Activated naive CD4-positive, alpha-beta T cell treated with anti-CD3 and anti-CD28 coated beads, Interleukin-2, amount 10 ng/mL, durations not matched to agents 7 days and 5 days (primary cell): ENCODE data around the gene LUM.
"Not testable (repeated sequence)": the region's sequence is repeated elsewhere in the genome, so short reads cannot be mapped to it uniquely, and the experiment has no call there.

Experiments used
- CTCF ChIA-PET: fragments of 350-600 bp; sonication (Branson Sonifier 250); formaldehyde crosslinking; loops from one replicate; lab custom pipeline; 2021; ENCODE audit warnings: antibody characterized with exemption; lab: Charles Lee
- DNase-seq: peaks from one replicate; pipeline ENCODE4 v3.0.0-alpha.2; 2020
- H3K27ac Mint-ChIP-seq: one replicate; pipeline ENCODE4 v1.8.0; 2021; ENCODE audit warnings: mild to moderate bottlenecking, moderate library complexity, mixed read lengths
- H3K27me3 Mint-ChIP-seq: one replicate; pipeline ENCODE4 v1.8.0; 2021; ENCODE audit warnings: mild to moderate bottlenecking, mixed read lengths
- H3K36me3 Mint-ChIP-seq: one replicate; pipeline ENCODE4 v1.8.0; 2021; ENCODE audit warnings: mixed read lengths
- H3K4me1 Mint-ChIP-seq: one replicate; pipeline ENCODE4 v1.8.0; 2021; ENCODE audit warnings: mixed read lengths
- H3K4me3 Mint-ChIP-seq: one replicate; pipeline ENCODE4 v1.8.0; 2021; ENCODE audit warnings: mild to moderate bottlenecking, moderate library complexity, mixed read lengths
- H3K9me3 Mint-ChIP-seq: one replicate; pipeline ENCODE4 v1.8.0; 2021; ENCODE audit warnings: mixed read lengths

Gene LUM

GRCh38 chr12:91100906-91101305, 10.4 kb downstream of the LUM start:
- H3K4me1 Mint-ChIP-seq: no peaks in the 10 kb centered on the region

GRCh38 chr12:91099836-91100235, 11.5 kb downstream of the LUM start:
- H3K4me3 Mint-ChIP-seq: no peak overlapping the region
- no peak for DNase-seq
- CTCF ChIA-PET: interaction anchor here (1.6 kb wide), 1 partner anchor 9 kb away, joined by 4 read pairs; no protein-coding TSS in a partner anchor
- no peaks in the 10 kb centered on the region for H3K9me3 Mint-ChIP-seq
- no peaks in the 10 kb centered on the region for H3K27me3 Mint-ChIP-seq
- H3K4me1 Mint-ChIP-seq: no peaks in the 10 kb centered on the region
- H3K36me3 Mint-ChIP-seq: no peaks in the 10 kb centered on the region
- no peak overlapping the region for H3K27ac Mint-ChIP-seq

More at GRCh38 chr12:91100906-91101305, 10.4 kb downstream of the LUM start:
- Mint-ChIP-seq H3K27me3 (no peaks in the 10 kb centered on the region), H3K36me3 (no peaks in the 10 kb centered on the region), H3K27ac (no peak overlapping the region), H3K4me3 (no peak overlapping the region), H3K9me3 (no peaks in the 10 kb centered on the region)
- DNase-seq: no peak
- CTCF ChIA-PET: interaction anchor here (1.0 kb wide), 1 partner anchor 8 kb away, joined by 4 read pairs; no protein-coding TSS in a partner anchor

- Mint-ChIP-seq H3K4me3 (no peak overlapping the region), H3K4me1 (no peaks in the 10 kb centered on the region), H3K36me3 (no peaks in the 10 kb centered on the region), H3K27ac (no peak overlapping the region), H3K9me3 (no peaks in the 10 kb centered on the region), H3K27me3 (no peaks in the 10 kb centered on the region)
- CTCF ChIA-PET: interaction anchor here (0.6 to 1.6 kb wide), 2 partner anchors 9 to 18 kb away, joined by 3 to 4 read pairs; no protein-coding TSS in a partner anchor
- no peak for DNase-seq
Measured at GRCh38 chr12:91099341-91099740, 12.0 kb downstream of the LUM start.

- DNase-seq: no peak
- Mint-ChIP-seq H3K4me3 (no peak overlapping the region), H3K4me1 (no peaks in the 10 kb centered on the region), H3K36me3 (no peaks in the 10 kb centered on the region), H3K27ac (no peak overlapping the region), H3K9me3 (no peaks in the 10 kb centered on the region), H3K27me3 (no peaks in the 10 kb centered on the region)
- CTCF ChIA-PET: interaction anchor here (0.6 to 1.6 kb wide), 2 partner anchors 10 to 18 kb away, joined by 3 to 4 read pairs; no protein-coding TSS in a partner anchor
Measured at GRCh38 chr12:91098941-91099340, 12.4 kb downstream of the LUM start.

- Mint-ChIP-seq H3K9me3 (no peaks in the 10 kb centered on the region), H3K27ac (no peak overlapping the region), H3K27me3 (no peaks in the 10 kb centered on the region), H3K36me3 (no peaks in the 10 kb centered on the region), H3K4me3 (no peak overlapping the region), H3K4me1 (no peaks in the 10 kb centered on the region)
- CTCF ChIA-PET: interaction anchor here (1.6 kb wide), 1 partner anchor 10 kb away, joined by 4 read pairs; no protein-coding TSS in a partner anchor
- DNase-seq: no peak
Measured at GRCh38 chr12:91098461-91098860, 12.8 kb downstream of the LUM start.

GRCh38 chr12:91094957-91095356, 16.3 kb downstream of the LUM start:
- CTCF ChIA-PET: interaction anchor here (1.2 kb wide), 1 partner anchor 14 kb away, joined by 4 read pairs; no protein-coding TSS in a partner anchor
- Mint-ChIP-seq H3K4me3 (no peak overlapping the region), H3K27ac (no peak overlapping the region), H3K27me3 (no peaks in the 10 kb centered on the region), H3K4me1 (no peaks in the 10 kb centered on the region), H3K36me3 (no peaks in the 10 kb centered on the region), H3K9me3 (peaks cover 10% of the 10 kb centered on the region)
- DNase-seq: no peak

GRCh38 chr12:91094032-91094662, 17.1 kb downstream of the LUM start:
- Mint-ChIP-seq H3K27me3 (no peaks in the 10 kb centered on the region), H3K4me3 (no peak overlapping the region), H3K4me1 (no peaks in the 10 kb centered on the region), H3K9me3 (peaks cover 16% of the 10 kb centered on the region), H3K27ac (no peak overlapping the region), H3K36me3 (no peaks in the 10 kb centered on the region)
- CTCF ChIA-PET: interaction anchor here (1.2 kb wide), 1 partner anchor 15 kb away, joined by 4 read pairs; no protein-coding TSS in a partner anchor
- no peak for DNase-seq

- H3K4me1 Mint-ChIP-seq: no peaks in the 10 kb centered on the region
- no peaks in the 10 kb centered on the region for H3K36me3 Mint-ChIP-seq
- CTCF ChIA-PET: no interaction called here
- H3K27ac Mint-ChIP-seq: no peak overlapping the region
- peaks cover 20% of the 10 kb centered on the region for H3K9me3 Mint-ChIP-seq
- no peak overlapping the region for H3K4me3 Mint-ChIP-seq
- no peaks in the 10 kb centered on the region for H3K27me3 Mint-ChIP-seq
- no peak for DNase-seq
Measured at GRCh38 chr12:91093341-91093740, 18.0 kb downstream of the LUM start.

- no peaks in the 10 kb centered on the region for H3K36me3 Mint-ChIP-seq
- no peak overlapping the region for H3K4me3 Mint-ChIP-seq
- no peak for DNase-seq
- peaks cover 20% of the 10 kb centered on the region for H3K9me3 Mint-ChIP-seq
- no peaks in the 10 kb centered on the region for H3K4me1 Mint-ChIP-seq
- CTCF ChIA-PET: no interaction called here
- no peak overlapping the region for H3K27ac Mint-ChIP-seq
- H3K27me3 Mint-ChIP-seq: no peaks in the 10 kb centered on the region
Measured at GRCh38 chr12:91091916-91092715, 19.2 kb downstream of the LUM start.

GRCh38 chr12:91089953-91090352, 21.3 kb downstream of the LUM start:
- peaks cover 20% of the 10 kb centered on the region for H3K9me3 Mint-ChIP-seq
- H3K36me3 Mint-ChIP-seq, DNase-seq, H3K4me1 Mint-ChIP-seq, H3K4me3 Mint-ChIP-seq, CTCF ChIA-PET, H3K27ac Mint-ChIP-seq, H3K27me3 Mint-ChIP-seq: not testable (repeated sequence)

- no peak overlapping the region for H3K27ac Mint-ChIP-seq
- H3K4me1 Mint-ChIP-seq: no peaks in the 10 kb centered on the region
- DNase-seq: no peak
- CTCF ChIA-PET: no interaction called here
- H3K27me3 Mint-ChIP-seq: peaks cover 4% of the 10 kb centered on the region
- H3K4me3 Mint-ChIP-seq: no peak overlapping the region
- H3K36me3 Mint-ChIP-seq: no peaks in the 10 kb centered on the region
- H3K9me3 Mint-ChIP-seq: no peaks in the 10 kb centered on the region
Measured at GRCh38 chr12:91080041-91080440, 31.3 kb downstream of the LUM start.

- H3K36me3 Mint-ChIP-seq: no peaks in the 10 kb centered on the region
- H3K27me3 Mint-ChIP-seq: peaks cover 4% of the 10 kb centered on the region
- no peaks in the 10 kb centered on the region for H3K4me1 Mint-ChIP-seq
- no peak overlapping the region for H3K4me3 Mint-ChIP-seq
- H3K9me3 Mint-ChIP-seq: no peaks in the 10 kb centered on the region
- H3K27ac Mint-ChIP-seq: no peak overlapping the region
- DNase-seq: no peak
- CTCF ChIA-PET: no interaction called here
Measured at GRCh38 chr12:91078501-91078900, 32.8 kb downstream of the LUM start.

GRCh38 chr12:91077228-91077954, 33.9 kb downstream of the LUM start:
- no peaks in the 10 kb centered on the region for H3K9me3 Mint-ChIP-seq
- H3K4me3 Mint-ChIP-seq: no peak overlapping the region
- peaks cover 4% of the 10 kb centered on the region for H3K27me3 Mint-ChIP-seq
- H3K4me1 Mint-ChIP-seq: no peaks in the 10 kb centered on the region
- H3K27ac Mint-ChIP-seq: no peak overlapping the region
- no peaks in the 10 kb centered on the region for H3K36me3 Mint-ChIP-seq
- CTCF ChIA-PET: no interaction called here
- no peak for DNase-seq

- Mint-ChIP-seq H3K36me3 (no peaks in the 10 kb centered on the region), H3K4me1 (no peaks in the 10 kb centered on the region), H3K4me3 (no peak overlapping the region), H3K27ac (no peak overlapping the region), H3K9me3 (no peaks in the 10 kb centered on the region), H3K27me3 (peaks cover 4% of the 10 kb centered on the region)
- CTCF ChIA-PET: no interaction called here
- DNase-seq: no peak
Measured at GRCh38 chr12:91074851-91075250, 36.4 kb downstream of the LUM start.
